Measurements from ENCODE around the gene CBX1. TPM values are rescaled to one million over a fixed set of nuclear protein-coding genes. Genes with fewer than 3 reads are reported as not detected.

Gene CBX1
- total and polyA plus RNA-seq, 4 donors: 3.4 to 11.6 (median 9.6) TPM

DNA sequence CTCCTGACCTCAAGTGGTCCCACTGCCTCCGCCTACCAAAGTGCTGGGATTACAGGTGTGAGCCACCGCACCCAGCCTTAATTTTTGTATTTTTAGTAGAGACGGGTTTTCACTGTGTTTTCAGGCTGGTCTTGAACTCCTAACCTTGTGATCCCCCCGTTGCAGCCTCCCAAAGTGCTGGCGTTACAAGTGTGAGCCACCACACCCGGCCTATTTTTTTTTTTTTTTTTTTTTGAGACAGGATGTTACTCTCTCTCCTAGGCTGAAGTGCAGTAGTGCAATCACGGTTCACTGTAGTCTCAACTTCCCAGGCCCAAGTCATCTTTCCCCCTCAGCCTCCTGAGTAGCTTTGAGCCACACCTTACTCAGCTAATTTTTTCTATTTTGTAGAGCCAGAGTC, 3.2 kb upstream of the CBX1 start (continued):
- TF ChIP-seq, protein P1, sequence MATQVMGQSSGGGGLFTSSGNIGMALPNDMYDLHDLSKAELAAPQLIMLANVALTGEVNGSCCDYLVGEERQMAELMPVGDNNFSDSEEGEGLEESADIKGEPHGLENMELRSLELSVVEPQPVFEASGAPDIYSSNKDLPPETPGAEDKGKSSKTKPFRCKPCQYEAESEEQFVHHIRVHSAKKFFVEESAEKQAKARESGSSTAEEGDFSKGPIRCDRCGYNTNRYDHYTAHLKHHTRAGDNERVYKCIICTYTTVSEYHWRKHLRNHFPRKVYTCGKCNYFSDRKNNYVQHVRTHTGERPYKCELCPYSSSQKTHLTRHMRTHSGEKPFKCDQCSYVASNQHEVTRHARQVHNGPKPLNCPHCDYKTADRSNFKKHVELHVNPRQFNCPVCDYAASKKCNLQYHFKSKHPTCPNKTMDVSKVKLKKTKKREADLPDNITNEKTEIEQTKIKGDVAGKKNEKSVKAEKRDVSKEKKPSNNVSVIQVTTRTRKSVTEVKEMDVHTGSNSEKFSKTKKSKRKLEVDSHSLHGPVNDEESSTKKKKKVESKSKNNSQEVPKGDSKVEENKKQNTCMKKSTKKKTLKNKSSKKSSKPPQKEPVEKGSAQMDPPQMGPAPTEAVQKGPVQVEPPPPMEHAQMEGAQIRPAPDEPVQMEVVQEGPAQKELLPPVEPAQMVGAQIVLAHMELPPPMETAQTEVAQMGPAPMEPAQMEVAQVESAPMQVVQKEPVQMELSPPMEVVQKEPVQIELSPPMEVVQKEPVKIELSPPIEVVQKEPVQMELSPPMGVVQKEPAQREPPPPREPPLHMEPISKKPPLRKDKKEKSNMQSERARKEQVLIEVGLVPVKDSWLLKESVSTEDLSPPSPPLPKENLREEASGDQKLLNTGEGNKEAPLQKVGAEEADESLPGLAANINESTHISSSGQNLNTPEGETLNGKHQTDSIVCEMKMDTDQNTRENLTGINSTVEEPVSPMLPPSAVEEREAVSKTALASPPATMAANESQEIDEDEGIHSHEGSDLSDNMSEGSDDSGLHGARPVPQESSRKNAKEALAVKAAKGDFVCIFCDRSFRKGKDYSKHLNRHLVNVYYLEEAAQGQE (IDR thresholded peaks at IDR 0.05): no peak
- no peak for TF ChIP-seq FOXA2 (IDR thresholded peaks at IDR 0.05)

- Histone ChIP-seq H3K4me3 (ENCODE audit: low read depth in 1 of 3, low read length in 3 of 3) (no peak overlapping the region), H3K9ac (ENCODE audit: low read depth in 1 of 2, low read length in 2 of 2) (no peak overlapping the region), H3K36me3 (ENCODE audit: control insufficient read depth in 4 of 4, insufficient read depth in 3 of 4, low read depth in 1 of 4, low read length in 3 of 4) (no peaks in the 10 kb centered on the region), H3K27ac (ENCODE audit: low read depth in 1 of 2, low read length in 2 of 2) (no peak overlapping the region), H3K9me3 (ENCODE audit: control insufficient read depth in 4 of 4, low read length in 3 of 4) (no peaks in the 10 kb centered on the region), H3K27me3 (ENCODE audit: control insufficient read depth in 4 of 4, insufficient read depth in 4 of 4, low read length in 3 of 4) (no peaks in the 10 kb centered on the region), H3K4me1 (ENCODE audit: control insufficient read depth in 4 of 4, insufficient read depth in 4 of 4, low read length in 3 of 4) (peaks cover 1 to 22% (median 14%) of the 10 kb centered on the region in 4 donors)
- WGBS: 80% methylated on average over 14 of the region's 14 CpGs
- TF ChIP-seq NR2F2 (IDR thresholded peaks at IDR 0.05): no peak
- TF ChIP-seq RAD21 (IDR thresholded peaks at IDR 0.05): no peak
- no peak for TF ChIP-seq GABPA (IDR thresholded peaks at IDR 0.05 in 1 of 2, conservative IDR thresholded peaks at IDR 0.05 in 1 of 2)
- DNase-seq (ENCODE audit: low spot score): no peak
Observed at GRCh38 chr17:48102798-48103715, 1.8 kb upstream of the CBX1 start.

DNA sequence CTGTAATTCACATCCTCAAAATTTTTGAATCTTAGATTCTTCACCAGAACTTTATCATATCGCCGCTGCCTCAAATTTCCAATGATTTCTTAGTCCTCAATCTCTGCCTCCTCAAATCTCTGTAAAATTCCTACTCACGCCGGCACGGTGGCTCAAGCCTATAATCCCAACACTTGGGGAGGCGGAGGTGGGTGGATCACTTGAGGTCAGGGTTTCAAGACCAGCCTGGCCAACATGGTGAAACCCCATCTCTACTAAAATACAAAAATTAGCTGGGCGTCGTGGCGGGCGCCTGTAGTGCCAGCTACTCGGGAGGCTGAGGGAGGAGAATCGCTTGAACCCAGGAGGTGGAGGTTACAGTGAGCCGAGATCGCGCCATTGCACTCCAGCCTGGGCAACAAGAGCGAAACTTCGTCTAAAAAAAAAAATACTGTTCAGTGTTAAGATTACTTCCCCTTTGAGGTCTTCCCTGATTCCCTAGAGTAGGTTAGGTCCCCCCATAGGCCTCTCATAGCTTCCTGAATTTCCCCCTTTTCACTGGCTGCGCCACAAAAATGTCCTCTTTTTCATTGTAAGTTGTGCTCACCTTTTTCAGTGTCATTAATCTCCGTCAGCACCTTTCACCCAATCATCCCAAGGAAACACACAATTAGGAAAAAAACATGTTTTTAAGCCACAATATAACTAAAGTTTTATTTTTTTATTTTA, 919 bp upstream of the CBX1 start:
- no peak for DNase-seq (ENCODE audit: low spot score)
- Histone ChIP-seq H3K27me3 (ENCODE audit: control insufficient read depth in 4 of 4, insufficient read depth in 4 of 4, low read length in 3 of 4) (no peaks in the 10 kb centered on the region), H3K36me3 (ENCODE audit: control insufficient read depth in 4 of 4, insufficient read depth in 3 of 4, low read depth in 1 of 4, low read length in 3 of 4) (no peaks in the 10 kb centered on the region), H3K4me3 (ENCODE audit: low read depth in 1 of 3, low read length in 3 of 3) (no peak overlapping the region), H3K9ac (ENCODE audit: low read depth in 1 of 2, low read length in 2 of 2) (no peak overlapping the region), H3K27ac (ENCODE audit: low read depth in 1 of 2, low read length in 2 of 2) (no peak overlapping the region), H3K9me3 (ENCODE audit: control insufficient read depth in 4 of 4, low read length in 3 of 4) (no peaks in the 10 kb centered on the region), H3K4me1 (ENCODE audit: control insufficient read depth in 4 of 4, insufficient read depth in 4 of 4, low read length in 3 of 4) (peaks cover 1 to 21% (median 13%) of the 10 kb centered on the region in 4 donors)
- TF ChIP-seq RAD21 (IDR thresholded peaks at IDR 0.05) (no peak), CTCF (IDR thresholded peaks at IDR 0.05; ENCODE audit: low read depth, low read length, missing input control) (no peak), SP1 (IDR thresholded peaks at IDR 0.05) (no peak), JUND (IDR thresholded peaks at IDR 0.05) (no peak), FOXA2 (IDR thresholded peaks at IDR 0.05) (no peak), HNF4G (IDR thresholded peaks at IDR 0.05) (no peak), RXRA (IDR thresholded peaks at IDR 0.05) (no peak), YY1 (IDR thresholded peaks at IDR 0.05) (no peak), HNF4A (conservative IDR thresholded peaks at IDR 0.05) (no peak), TAF1 (conservative IDR thresholded peaks at IDR 0.05) (no peak)
- TF ChIP-seq, protein P2, sequence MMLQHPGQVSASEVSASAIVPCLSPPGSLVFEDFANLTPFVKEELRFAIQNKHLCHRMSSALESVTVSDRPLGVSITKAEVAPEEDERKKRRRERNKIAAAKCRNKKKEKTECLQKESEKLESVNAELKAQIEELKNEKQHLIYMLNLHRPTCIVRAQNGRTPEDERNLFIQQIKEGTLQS (IDR thresholded peaks at IDR 0.05): no peak
- TF ChIP-seq, protein P1 (IDR thresholded peaks at IDR 0.05): no peak
- TF ChIP-seq, protein P3, sequence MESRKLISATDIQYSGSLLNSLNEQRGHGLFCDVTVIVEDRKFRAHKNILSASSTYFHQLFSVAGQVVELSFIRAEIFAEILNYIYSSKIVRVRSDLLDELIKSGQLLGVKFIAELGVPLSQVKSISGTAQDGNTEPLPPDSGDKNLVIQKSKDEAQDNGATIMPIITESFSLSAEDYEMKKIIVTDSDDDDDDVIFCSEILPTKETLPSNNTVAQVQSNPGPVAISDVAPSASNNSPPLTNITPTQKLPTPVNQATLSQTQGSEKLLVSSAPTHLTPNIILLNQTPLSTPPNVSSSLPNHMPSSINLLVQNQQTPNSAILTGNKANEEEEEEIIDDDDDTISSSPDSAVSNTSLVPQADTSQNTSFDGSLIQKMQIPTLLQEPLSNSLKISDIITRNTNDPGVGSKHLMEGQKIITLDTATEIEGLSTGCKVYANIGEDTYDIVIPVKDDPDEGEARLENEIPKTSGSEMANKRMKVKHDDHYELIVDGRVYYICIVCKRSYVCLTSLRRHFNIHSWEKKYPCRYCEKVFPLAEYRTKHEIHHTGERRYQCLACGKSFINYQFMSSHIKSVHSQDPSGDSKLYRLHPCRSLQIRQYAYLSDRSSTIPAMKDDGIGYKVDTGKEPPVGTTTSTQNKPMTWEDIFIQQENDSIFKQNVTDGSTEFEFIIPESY (IDR thresholded peaks at IDR 0.05): no peak
- 85% methylated on average over 19 of the region's 19 CpGs for WGBS
